Gastrocnemius medialis (tissue), 4 donors: ENCODE data around the gene FUT1.

Experiments
- POLR2A ChIP-seq, 2 donors: fragments of 450-650 bp; IDR thresholded peaks; one replicate each; pipeline ENCODE4 v1.6.1; 2017; ENCODE audit warnings: antibody characterized with exemption in 2 of 2, mild to moderate bottlenecking in 2 of 2, moderate library complexity in 2 of 2
- TF ChIP-seq, protein P1 (sequence below), 5 experiments: fragments of 450-650 bp in 3 of 5; fragments of 200-600 bp in 2 of 5; sonication (generic) in 2 of 5; IDR thresholded peaks in 4 of 5; conservative IDR thresholded peaks in 1 of 5; 1 replicate in 4 of 5; 2 replicates in 1 of 5; pipeline ENCODE4 v1.5.1; 2016 to 2019; ENCODE audit warnings: antibody characterized with exemption in 5 of 5, mild to moderate bottlenecking in 3 of 5, moderate library complexity in 3 of 5

DNA sequence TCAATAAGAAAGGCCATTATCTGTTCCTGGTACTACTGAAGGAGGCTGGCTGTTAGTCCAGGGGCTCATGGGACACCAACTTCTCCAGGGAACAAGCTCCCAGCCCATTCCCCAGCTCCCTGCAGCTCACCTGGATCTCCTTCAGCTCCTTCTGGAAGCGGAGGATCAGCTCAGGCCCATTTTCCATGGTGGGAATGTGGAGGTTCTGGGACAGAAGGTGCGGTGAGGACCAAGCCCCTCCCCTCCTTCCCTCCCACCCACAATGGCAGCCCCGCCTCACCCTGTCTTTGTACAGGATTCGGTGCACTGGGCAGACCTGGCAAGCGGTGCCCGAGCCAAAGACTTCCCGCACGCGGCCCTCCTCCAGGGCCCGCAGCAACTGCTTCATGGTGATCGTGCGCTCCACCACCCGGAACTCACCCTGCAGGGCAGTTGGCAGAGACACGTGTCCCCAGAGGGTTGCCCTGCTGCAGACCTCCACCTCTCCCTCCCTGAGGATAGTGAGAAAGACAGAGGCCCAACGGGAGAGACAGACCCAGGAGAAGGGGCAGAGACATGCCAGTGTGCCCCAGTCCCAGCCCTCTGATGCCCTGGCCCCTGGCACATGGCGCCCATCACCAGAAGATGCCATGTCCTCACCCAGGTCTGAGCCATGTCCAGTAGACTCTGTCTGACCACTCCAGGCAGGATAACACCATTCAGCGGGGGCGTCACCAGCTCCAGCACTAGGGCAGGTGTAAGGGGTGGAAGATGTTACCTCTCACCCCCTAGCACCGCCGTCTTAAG lies 44.0 kb upstream of the FUT1 start:
- TF ChIP-seq, protein P1, sequence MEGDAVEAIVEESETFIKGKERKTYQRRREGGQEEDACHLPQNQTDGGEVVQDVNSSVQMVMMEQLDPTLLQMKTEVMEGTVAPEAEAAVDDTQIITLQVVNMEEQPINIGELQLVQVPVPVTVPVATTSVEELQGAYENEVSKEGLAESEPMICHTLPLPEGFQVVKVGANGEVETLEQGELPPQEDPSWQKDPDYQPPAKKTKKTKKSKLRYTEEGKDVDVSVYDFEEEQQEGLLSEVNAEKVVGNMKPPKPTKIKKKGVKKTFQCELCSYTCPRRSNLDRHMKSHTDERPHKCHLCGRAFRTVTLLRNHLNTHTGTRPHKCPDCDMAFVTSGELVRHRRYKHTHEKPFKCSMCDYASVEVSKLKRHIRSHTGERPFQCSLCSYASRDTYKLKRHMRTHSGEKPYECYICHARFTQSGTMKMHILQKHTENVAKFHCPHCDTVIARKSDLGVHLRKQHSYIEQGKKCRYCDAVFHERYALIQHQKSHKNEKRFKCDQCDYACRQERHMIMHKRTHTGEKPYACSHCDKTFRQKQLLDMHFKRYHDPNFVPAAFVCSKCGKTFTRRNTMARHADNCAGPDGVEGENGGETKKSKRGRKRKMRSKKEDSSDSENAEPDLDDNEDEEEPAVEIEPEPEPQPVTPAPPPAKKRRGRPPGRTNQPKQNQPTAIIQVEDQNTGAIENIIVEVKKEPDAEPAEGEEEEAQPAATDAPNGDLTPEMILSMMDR (IDR thresholded peaks at IDR 0.05 in 4 of 5, conservative IDR thresholded peaks at IDR 0.05 in 1 of 5) = no peak
- TF ChIP-seq POLR2A (IDR thresholded peaks at IDR 0.05) = no peak
